Measurements from ENCODE around the gene PRDM15. TPM values are rescaled to one million over a fixed set of nuclear protein-coding genes. Genes with fewer than 3 reads are reported as not detected.

PRDM15 gene
- total RNA-seq, 2 experiments from 2014 or later = 19.7 to 30.2 TPM

DNA sequence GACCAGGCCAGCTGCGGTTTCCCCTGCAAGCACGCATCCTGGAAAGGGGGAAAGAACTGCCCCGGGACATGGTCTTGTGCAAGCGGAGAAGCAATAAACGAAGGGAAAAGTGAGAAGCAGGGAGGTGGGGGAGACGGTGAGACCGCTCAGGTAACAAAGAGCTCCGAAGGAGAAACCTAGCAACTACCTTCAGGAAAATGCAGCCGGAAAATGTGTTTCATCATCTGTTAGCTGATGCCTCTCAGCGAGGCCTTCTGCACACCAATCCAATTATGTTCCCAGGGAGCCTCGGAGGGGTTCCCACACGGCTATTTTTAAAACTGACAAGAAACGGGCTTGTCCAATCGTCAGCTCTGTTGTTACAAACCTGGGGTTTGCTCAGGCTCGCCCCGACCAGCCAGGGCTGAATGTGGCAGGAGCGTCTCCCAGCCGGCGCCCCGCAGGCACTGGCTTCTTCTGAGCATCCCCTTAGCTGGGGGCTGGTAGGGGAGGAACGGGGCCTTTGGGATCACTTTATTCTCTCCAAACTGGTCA lies 115.7 kb downstream of the PRDM15 start:
- intact Hi-C loops (cut with micrococcal nuclease; ENCODE audit: unreplicated experiment) = no loop called here
- ChIA-PET POLR2A (interaction anchor here (1.1 kb wide), 1 partner anchor 209 kb away, joined by 3 read pairs; no protein-coding TSS in a partner anchor), CTCF (ENCODE audit: unreplicated experiment) (no interaction called here)
- H3K9me2 ChIP-seq (ENCODE audit: insufficient read depth, low read length) = no peaks in the 10 kb centered on the region
- TF ChIP-seq EZH2phosphoT487 (IDR thresholded peaks at IDR 0.05; ENCODE audit: borderline replicate concordance, low read depth, low read length) = no peak
- TF ChIP-seq CTCF (conservative IDR thresholded peaks at IDR 0.05; ENCODE audit: low read length) = no peak
- H3K9me3 ChIP-seq (ENCODE audit: low read length) = no peaks in the 10 kb centered on the region
- no peaks in the 10 kb centered on the region for H3K36me3 ChIP-seq (ENCODE audit: insufficient read depth, low read length)
- no peak overlapping the region for H3K4me3 ChIP-seq (ENCODE audit: low read depth, low read length, poor library complexity, severe bottlenecking)
- H4K20me1 ChIP-seq (ENCODE audit: insufficient read depth, low read length) = no peaks in the 10 kb centered on the region
- no peak for DNase-seq (ENCODE audit: low spot score)
- no peak overlapping the region for H3K4me2 ChIP-seq (ENCODE audit: low read length)
- BruUV-seq (replicated peaks) = no TSS peak
- no peak overlapping the region for H3K27ac ChIP-seq (ENCODE audit: low read depth, low read length, poor library complexity, severe bottlenecking)
- no peaks in the 10 kb centered on the region for H3K79me2 ChIP-seq (ENCODE audit: insufficient read depth, low read depth, low read length)
- no peak overlapping the region for H2AFZ ChIP-seq (ENCODE audit: low read length)
- peaks cover 20% of the 10 kb centered on the region for H3K4me1 ChIP-seq (ENCODE audit: insufficient read depth, low read length, poor library complexity, severe bottlenecking)

GRCh38 chr21:41762753-41763152 lies 116.4 kb downstream of the PRDM15 start:
- H3K9me3 ChIP-seq (ENCODE audit: low read length) = no peaks in the 10 kb centered on the region
- H3K36me3 ChIP-seq (ENCODE audit: insufficient read depth, low read length) = no peaks in the 10 kb centered on the region
- H2AFZ ChIP-seq (ENCODE audit: low read length) = no peak overlapping the region
- no peaks in the 10 kb centered on the region for H3K79me2 ChIP-seq (ENCODE audit: insufficient read depth, low read depth, low read length)
- no peak overlapping the region for H3K27ac ChIP-seq (ENCODE audit: low read depth, low read length, poor library complexity, severe bottlenecking)
- intact Hi-C loops (cut with micrococcal nuclease; ENCODE audit: unreplicated experiment) = no loop called here
- CTCF ChIA-PET (ENCODE audit: unreplicated experiment) = no interaction called here
- DNase-seq (ENCODE audit: low spot score) = no peak
- no peak overlapping the region for H3K4me3 ChIP-seq (ENCODE audit: low read depth, low read length, poor library complexity, severe bottlenecking)
- no peaks in the 10 kb centered on the region for H3K9me2 ChIP-seq (ENCODE audit: insufficient read depth, low read length)
- TF ChIP-seq CTCF (conservative IDR thresholded peaks at IDR 0.05; ENCODE audit: low read length) (no peak), EZH2phosphoT487 (IDR thresholded peaks at IDR 0.05; ENCODE audit: borderline replicate concordance, low read depth, low read length) (no peak)
- no peaks in the 10 kb centered on the region for H4K20me1 ChIP-seq (ENCODE audit: insufficient read depth, low read length)
- no TSS peak for BruUV-seq (replicated peaks)
- no peak overlapping the region for H3K4me2 ChIP-seq (ENCODE audit: low read length)
- POLR2A ChIA-PET = no interaction called here
- peaks cover 13% of the 10 kb centered on the region for H3K4me1 ChIP-seq (ENCODE audit: insufficient read depth, low read length, poor library complexity, severe bottlenecking)

DNA sequence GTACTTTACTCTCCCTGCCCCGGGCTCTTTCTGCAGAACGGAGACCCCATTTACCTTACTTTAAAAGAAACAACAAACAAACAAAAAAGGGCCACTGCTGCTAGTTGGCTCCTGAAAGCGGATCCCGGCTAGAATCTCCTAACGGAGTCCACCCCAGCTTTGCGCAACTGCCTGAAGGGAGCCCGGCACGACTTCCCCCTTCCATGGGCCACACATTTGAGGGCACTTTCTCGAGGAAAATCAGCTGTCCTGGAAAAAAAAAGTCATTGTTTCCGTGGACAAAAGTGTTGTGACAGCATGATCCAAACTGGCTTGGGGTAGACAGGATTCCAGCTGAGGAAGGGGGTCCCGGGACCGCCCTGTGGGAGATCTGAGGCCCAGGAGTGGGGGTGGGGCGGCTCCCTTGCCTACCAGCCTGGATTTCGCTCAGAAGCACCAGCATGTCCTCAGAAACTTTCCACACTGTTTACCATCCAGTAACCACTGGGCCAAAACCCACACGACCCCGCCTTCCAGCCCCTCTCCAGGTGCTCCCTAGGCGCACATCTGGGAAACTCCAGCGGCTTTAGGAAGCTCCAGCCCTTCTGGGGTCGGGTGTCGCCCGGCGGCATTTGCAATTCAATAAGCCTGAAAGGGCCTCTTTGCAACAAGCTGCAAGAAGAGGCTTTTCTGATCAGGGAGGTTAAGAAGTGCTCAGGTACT lies 117.1 kb downstream of the PRDM15 start:
- H2AFZ ChIP-seq (ENCODE audit: low read length) = no peak overlapping the region
- no peak overlapping the region for H3K4me3 ChIP-seq (ENCODE audit: low read depth, low read length, poor library complexity, severe bottlenecking)
- no peak for DNase-seq (ENCODE audit: low spot score)
- ChIA-PET CTCF (ENCODE audit: unreplicated experiment) (no interaction called here), POLR2A (no interaction called here)
- H3K4me1 ChIP-seq (ENCODE audit: insufficient read depth, low read length, poor library complexity, severe bottlenecking) = peaks cover 6% of the 10 kb centered on the region
- H3K27ac ChIP-seq (ENCODE audit: low read depth, low read length, poor library complexity, severe bottlenecking) = no peak overlapping the region
- no peaks in the 10 kb centered on the region for H4K20me1 ChIP-seq (ENCODE audit: insufficient read depth, low read length)
- H3K36me3 ChIP-seq (ENCODE audit: insufficient read depth, low read length) = no peaks in the 10 kb centered on the region
- H3K9me3 ChIP-seq (ENCODE audit: low read length) = no peaks in the 10 kb centered on the region
- intact Hi-C loops (cut with micrococcal nuclease; ENCODE audit: unreplicated experiment) = no loop called here
- no peak overlapping the region for H3K4me2 ChIP-seq (ENCODE audit: low read length)
- BruUV-seq (replicated peaks) = no TSS peak
- H3K9me2 ChIP-seq (ENCODE audit: insufficient read depth, low read length) = no peaks in the 10 kb centered on the region
- H3K79me2 ChIP-seq (ENCODE audit: insufficient read depth, low read depth, low read length) = no peaks in the 10 kb centered on the region
- TF ChIP-seq CTCF (conservative IDR thresholded peaks at IDR 0.05; ENCODE audit: low read length) = no peak
- no peak for TF ChIP-seq EZH2phosphoT487 (IDR thresholded peaks at IDR 0.05; ENCODE audit: borderline replicate concordance, low read depth, low read length)
